Measurements from ENCODE around the gene ZC2HC1B.

The ZC2HC1B gene

DNA sequence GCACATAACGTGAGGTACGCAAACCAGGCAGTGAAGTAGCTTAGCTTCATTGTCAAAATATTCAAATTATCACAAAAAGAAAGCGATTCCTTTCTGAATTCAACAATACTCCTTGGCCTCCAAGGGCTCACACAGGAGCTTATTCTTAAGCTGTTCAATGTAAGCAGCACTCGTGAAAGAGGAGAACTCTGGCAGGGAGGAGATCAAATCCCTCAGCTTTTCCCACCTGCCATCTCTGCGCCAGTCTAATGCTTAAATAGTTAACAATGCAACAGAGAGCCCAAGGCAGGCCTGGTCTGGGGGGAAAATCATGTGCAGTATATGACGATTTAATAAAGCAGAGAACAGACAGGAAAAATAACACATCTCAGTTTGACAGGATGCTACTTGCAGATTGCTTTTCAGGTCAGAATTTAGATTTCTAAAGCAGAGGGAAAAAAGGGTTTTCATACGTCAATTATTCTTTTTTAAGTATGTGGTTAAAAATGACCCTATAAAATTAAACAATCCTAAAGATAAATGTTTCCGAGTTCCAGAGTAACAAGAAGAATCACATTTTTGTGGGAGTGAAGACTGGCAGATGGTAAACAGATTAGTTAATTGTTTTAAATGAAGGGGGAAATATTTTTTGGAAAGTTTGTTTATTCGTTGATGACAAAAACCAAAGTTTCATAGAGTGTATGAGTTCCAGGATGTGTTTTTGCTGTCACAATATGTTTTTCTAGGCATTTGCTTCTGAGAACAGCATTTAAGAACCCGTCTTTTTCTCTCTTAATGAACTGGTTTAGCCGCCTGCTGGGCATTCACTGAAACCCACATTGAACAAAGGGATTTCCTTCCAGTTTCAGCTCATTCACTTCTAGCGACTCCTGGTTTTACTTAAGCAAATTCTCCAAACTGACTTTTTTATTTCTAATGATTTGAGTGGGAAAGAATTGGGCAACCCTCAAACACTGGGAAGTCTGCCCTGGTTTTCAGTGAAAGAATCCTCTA, 97.9 kb downstream of the ZC2HC1B start:
- DNase-seq (ENCODE audit: low spot score), result no peak

DNA sequence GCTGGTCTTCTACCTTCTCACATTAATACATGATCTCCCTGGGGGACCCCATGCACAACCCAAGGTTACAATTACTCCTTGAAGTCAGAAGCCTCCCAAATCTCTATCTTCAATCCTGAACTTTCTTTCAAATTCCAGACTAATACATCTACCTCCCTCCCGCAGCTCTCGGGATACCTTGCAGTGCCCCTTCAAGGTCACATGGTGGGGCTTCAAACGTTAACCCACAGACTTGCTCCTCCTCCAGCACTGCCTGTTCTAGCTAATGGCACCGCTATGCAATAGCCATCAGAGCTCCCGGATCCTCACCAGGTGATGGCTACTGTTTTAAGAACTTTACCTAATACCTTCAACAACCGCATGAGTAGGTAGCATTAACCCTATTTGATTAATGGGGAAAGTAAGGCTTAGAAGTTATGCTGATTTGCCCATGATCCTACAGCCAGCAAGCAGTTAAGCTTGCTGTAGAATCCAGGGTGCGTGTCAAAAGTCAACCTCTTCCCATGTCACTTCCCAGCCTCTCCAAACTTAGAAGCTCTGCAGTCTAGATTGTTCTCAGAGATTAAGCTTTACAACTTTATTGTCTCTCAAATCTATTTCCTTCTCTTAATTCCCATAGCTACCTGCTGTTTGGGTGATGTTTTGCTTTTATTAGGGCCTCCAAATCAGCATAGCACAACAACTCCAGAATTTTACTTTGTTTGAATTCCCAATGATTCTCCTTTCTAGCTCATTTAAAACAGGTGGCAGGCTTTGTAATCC, 99.1 kb downstream of the ZC2HC1B start:
- DNase-seq (ENCODE audit: low spot score), result no peak

DNA sequence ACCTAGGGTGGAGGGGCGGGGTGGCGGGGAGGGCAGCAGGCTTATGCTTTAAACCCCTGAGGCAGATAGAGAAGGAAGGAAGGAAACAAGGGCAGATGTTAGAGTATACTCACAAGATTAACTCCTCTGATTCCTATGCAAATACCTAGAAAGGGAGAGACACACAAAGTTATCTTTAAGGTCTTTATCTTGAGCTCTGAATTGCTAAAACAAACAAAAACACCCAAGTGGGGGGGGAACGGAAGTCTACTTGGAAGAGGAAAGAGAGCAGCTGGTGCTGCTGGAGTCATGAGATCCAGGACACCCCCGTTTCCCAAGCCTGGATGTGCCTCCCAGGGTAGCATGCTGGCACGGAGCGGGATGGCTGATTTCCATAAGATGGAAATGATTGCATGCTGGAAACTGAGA, 100.4 kb downstream of the ZC2HC1B start:
- DNase-seq (ENCODE audit: low spot score), result no peak

DNA sequence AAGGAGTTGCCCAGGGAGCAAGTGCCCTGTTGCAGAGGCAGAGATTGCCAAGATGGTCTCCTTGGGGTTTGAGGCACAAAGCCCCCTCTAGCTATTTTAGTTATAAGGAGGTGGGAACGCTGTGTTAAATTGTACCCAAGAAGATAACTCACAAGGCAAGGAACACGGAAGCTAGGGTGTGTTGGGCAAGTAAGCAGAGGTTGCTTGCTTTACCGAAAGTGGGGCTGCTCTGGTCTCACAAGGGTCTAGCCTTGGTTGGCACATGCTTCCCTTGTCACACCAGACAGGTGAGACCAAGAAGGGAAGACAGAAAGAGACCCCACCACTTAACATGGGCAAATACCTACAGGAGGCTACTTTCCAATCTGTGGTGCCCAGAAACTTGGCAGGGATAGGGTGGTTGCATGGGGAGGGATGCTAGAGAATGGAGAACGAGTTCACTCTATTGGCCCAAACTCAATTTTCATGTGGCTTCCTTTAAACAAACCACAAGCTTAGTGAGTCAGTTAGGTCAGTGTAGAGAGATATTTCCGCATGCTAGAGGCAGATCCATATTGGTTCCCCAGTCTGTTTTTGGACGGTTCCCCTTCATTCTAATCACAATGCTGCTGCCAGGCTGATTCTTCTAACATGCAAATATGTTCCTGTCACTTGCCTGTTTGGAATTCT, 101.4 kb downstream of the ZC2HC1B start:
- DNase-seq (ENCODE audit: low spot score), result no peak

DNA sequence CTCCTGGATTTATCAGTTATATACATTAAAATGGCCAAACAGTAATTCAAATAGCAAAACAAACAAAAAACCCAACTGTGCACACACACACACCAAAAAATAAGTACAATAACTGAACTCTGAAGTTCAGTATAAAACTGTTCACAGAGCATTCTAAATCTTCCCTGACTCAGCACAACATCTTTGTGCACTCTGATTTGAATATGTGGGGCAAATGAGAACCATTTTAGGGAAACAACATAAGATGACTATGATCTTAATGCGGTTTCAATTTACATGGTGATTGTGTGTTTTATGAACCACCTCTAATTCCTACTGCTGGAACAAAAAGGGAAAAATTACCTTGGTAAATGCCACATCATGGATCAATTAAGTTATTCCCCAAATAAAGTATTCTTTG, 102.0 kb downstream of the ZC2HC1B start:
- DNase-seq (ENCODE audit: low spot score), result no peak

DNA sequence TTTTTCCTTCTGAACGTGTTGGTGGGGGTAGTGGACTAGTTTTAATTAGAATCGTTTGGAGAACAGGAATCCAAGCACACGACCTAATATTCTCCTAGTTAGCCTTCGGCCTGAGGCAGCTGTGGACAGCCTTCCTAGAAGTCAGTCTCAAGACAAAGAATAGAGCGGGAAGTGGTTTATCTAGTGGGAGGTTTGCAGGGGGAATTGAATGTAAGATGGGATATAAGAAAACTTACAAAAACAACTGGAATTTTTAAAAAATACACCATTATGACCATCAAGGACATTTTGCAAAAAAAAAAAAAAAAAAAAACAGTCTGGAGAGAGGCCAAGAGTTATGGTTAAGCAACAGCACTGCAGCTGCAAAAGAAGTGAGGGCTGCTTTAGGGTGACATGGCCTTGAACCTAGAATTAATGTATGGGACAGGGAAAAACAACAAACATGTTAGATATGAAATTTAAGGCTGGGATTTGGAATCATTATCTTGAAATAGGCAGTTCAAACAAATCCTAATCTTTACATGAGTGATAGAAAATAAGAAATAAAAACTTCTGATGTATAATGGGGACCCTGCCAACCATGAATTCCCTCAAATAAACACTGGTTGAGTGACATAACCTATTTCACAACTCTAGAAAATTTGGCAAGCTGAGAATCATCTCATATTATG, 103.6 kb downstream of the ZC2HC1B start:
- DNase-seq (ENCODE audit: low spot score), result no peak

DNA sequence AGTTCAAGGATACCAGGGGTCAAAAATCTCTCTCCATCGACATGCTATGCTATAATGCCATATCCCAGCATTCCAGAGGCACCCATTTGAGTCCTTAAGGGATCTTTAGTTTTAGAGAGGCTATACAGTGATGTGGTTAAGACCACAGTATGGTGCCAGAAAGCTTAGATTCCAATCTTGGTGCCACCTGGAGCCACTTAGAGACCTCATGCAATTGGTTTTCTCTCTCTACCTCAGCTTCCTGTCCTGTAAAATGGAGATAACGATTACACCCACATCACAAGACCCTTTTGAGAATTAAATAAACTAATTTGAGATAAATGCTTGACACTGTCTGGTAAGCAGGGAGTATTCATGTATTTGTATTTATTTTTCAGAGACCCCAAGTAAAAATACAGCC, 104.8 kb downstream of the ZC2HC1B start:
- no peak for DNase-seq (ENCODE audit: low spot score)

DNA sequence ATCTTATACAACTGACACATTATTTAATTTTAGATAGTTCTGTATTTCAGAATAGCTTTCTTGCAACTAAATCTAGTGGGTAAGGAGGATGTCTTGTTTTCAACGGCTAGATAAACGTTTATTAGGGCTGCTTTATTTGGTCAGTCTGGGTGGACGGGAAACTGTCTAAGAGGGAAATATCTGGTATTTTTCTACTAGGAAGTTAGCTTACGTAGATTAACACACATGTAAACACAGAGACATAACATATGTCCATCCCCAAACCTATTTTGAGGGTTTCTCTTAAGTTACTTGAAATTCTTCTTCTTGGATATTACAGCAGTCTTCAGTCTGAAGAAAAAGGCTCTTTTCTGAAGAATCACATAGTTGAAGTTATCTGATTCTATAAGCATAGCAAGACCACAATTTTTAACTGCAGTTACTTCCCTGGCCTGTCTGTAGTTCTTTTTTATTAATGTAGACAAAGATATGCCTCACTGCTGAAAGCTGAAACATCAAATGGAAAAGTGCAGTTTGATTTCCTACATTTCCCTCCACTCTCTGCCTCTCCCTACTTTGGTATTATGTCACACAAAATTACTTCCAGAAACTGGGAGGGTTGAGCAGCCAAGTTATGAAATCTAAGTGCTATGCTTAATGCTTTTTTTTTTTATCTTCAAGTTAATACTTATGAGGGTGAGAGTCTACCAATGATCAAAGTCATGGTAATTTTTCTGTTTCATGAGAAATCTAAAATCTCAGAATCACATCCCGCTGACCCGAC, 106.4 kb downstream of the ZC2HC1B start:
- no peak for DNase-seq (ENCODE audit: low spot score)

DNA sequence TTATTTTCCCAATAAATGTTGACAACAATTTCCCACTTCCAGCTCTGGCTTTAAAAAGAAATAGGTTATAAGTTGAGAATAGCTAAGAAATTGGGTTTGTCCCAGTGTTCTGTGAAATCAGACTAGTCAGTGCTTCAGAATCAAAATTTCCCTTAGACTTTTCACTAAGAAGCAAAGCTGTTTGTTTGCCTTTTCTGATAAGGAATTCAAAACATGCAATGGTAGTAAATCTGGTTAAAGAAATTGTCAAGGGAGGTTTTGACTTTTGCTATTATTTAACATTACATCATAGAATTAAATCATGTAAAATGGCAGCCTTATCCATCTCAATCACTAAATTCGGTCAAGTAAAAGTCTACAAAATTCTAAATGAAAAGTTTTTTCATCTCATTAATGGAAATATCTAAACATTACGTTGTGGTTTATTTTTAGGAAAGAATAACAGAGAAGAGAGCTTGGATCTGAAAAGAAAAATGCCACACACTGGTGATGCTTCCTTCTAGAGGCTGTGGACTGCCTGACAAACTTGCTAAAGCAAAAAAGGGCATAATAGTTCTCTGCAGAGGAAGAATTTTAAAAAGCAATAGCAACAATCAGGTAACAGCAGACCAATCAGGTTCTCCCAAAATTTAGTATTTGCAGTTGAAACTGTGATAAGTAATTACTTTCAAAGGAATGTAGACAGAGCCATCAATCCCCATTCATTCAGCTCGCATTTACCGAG, 107.4 kb downstream of the ZC2HC1B start:
- no peak for DNase-seq (ENCODE audit: low spot score)

DNA sequence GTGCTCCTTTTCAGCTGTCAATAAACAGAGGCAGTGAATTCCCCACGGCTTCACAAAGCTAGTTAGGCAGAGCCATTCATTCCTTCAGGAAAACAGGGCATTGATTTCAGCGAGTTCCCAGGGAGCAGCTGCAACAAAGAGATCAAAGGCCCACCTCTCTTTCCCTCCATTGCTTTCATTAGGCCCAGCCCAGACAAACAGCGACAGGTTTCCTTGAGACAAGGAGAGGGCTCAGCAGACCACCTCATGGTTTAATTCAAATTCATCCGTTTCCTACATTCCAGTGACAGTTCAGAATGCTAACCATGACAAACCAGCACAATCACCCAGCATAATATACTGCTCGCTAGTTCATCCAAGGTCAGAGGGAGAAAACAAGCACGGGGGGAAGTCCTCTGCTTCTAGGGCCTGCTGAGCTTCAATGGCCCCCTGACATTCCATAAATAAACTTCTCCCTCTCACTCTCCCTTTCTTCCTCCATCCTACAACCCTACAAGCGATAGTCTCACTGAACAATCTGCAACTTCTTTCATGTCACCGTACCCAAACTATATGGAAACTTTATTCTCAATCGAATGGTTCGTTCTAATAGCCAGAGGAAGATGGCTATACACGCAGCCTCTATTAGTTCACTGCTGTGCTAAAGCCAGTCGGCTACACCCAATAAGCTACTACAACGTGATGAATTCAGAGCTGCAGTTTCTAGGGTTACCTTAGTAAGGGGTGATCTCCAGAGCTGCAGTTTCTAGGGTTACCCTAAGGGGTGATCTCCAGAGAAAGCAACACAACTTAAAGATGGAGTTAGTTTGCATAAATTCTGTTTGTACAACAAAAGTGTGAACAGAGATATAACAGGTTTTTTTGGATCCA, 109.1 kb downstream of the ZC2HC1B start:
- no peak for DNase-seq (ENCODE audit: low spot score)

DNA sequence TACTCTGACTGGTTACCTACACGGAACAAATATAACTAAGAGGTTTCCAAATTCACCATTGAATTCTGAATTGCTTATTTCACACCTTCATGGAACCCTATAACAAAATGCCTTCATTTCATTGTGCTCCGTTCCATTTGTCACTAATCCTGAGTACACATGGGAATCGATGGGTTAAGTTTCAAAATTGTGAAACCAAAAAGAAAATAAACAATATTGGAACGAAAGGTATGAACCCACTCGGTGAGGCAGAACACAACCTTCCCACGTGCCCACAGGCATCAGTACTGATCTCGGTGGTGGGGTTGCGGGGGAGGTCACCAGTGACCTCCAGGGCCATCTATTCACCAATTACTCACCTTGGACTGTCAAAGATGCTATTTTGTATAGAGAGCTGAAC, 109.8 kb downstream of the ZC2HC1B start:
- no peak for DNase-seq (ENCODE audit: low spot score)

DNA sequence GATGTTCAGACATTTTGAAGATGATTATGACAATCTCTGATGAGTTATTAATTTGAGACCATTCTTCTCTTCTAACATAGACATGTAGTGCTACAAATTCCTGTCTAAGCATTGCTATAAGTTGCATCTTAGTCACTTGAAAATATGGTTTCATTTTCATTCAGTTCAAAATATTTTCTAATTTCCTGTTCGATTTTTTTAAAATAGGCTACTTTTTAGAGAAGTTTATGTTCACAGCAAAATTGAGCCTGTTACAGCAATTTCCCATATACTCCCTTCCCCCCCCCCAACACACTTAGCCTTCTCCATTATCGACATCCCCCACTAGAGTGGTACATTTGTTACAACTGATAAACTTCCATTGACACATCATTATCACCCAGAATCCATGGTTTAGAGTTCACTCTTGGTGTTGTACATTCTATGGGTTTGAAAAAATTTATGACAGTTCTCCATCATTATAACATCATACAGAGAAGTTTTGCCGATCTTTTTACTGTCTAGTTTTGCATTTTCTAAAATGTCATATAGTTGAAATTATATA, 112.6 kb downstream of the ZC2HC1B start:
- DNase-seq (ENCODE audit: low spot score), result no peak

DNA sequence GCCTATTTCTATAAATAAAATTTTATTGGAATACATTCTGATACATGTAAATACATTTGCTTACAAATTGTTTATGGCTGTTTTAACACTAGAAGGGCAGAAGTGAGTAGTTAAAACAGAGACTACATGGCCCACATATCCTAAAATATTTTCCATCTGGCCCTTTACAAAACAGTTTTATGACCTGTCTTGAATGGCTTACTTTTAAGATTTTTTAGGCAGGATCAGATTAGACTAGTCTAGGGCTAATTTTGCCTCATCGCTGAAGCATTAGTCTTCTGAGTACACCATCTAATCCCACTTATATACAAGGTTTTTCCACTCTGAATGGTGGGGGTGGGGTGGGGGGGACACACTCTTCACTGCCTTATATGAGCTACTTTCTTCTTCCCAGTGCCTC, 116.6 kb downstream of the ZC2HC1B start:
- DNase-seq (ENCODE audit: low spot score), result no peak

DNA sequence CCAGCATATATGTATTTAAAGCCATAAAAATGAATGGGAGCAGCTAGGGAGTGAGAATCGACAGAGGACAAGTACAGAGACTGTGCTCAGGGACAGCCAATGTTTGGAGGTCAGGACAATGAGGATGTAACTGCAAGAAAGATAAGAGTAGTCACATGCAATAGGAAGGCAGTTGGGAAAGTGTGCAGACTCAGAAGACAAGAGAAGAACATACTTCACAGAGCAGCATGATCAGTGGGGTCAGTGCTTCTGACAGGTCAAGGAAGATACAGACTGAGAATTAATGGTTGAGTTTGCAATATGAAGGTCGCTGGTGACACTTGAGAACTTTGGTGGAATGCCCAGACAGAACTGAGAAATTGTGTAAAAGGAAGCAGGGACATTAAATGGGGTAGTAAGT, 118.7 kb downstream of the ZC2HC1B start:
- no peak for DNase-seq (ENCODE audit: low spot score)

DNA sequence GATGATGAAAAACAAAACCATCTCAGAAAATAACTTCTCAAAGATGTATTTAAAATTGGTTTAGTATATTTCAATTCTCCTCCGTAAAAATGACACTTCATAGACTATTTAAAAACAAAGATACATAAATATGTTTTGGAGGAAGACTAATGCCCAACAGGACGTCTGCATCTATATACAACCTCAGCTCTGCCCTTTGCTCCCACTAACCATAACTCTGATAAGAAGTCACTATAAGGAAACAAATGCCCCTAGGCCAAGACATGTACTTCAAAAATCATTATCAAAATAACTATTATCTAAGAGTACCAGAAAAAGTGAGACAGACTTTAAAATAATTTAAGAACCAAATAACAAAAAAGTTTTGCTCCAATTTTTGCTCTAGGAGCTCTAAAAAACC, 120.4 kb downstream of the ZC2HC1B start:
- no peak for DNase-seq (ENCODE audit: low spot score)

DNA sequence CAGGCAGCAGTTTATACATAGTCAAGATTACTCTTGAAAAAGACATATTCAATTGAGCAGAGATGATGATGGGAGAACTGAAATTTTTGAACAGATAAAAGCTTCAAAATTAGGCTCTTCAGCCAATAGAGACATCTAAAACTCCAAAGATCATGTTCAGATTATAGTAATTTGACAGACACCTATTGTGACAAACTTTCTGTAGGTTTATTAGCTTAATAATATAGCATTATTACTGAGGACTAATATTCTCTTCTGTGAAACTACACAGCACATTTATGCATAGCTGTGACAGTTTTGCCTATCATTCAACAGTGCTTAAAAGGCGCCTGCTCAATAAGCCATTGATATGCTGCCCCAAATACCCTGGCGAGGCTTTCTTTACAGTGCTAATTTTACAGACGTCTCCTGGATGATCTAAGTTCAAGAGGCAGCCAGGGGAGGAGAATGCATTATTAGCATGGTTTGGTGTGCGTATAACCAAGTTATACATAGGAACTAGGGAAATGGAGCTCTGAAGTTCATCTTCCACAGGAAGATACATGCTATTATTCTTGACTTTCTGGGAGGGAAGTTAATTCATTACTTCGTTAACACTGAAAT, 122.3 kb downstream of the ZC2HC1B start:
- DNase-seq (ENCODE audit: low spot score), result no peak
